ENCODE measurements around the gene MOB1B.
"Not testable (repeated sequence)": the region's sequence is repeated elsewhere in the genome, so short reads cannot be mapped to it uniquely, and the experiment has no call there.

GRCh38 chr4:70898581-70898980 is 3.6 kb upstream of the MOB1B start:
- not testable (repeated sequence) for TF ChIP-seq POLR2A (IDR thresholded peaks at IDR 0.05)
- TF ChIP-seq, protein P1, sequence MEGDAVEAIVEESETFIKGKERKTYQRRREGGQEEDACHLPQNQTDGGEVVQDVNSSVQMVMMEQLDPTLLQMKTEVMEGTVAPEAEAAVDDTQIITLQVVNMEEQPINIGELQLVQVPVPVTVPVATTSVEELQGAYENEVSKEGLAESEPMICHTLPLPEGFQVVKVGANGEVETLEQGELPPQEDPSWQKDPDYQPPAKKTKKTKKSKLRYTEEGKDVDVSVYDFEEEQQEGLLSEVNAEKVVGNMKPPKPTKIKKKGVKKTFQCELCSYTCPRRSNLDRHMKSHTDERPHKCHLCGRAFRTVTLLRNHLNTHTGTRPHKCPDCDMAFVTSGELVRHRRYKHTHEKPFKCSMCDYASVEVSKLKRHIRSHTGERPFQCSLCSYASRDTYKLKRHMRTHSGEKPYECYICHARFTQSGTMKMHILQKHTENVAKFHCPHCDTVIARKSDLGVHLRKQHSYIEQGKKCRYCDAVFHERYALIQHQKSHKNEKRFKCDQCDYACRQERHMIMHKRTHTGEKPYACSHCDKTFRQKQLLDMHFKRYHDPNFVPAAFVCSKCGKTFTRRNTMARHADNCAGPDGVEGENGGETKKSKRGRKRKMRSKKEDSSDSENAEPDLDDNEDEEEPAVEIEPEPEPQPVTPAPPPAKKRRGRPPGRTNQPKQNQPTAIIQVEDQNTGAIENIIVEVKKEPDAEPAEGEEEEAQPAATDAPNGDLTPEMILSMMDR (IDR thresholded peaks at IDR 0.05) = not testable (repeated sequence)
